Measurements from ENCODE around the gene NUDT13.

NUDT13 gene

DNA sequence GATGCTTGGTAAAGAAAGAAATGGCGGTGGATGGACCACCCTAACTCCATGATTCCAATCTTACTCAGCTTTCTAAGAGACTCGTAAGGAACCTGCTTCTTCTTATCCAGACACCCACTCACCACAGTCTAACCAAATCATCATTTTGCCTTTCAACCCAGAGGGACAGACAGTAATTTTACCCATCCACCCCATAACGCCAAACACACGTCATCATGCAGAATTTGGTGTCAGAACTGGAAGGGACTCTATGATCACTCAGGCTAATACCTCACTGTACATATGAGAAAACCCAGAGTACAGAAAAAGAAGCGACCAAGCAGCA, 57.2 kb downstream of the NUDT13 start:
- DNase-seq, result no peak

GRCh38 chr10:73167783-73168464, 57.7 kb downstream of the NUDT13 start, which contains the start of the genes ECD and FAM149B1:
Gene ECD (minus strand): TSS chr10:73168008. CDS start chr10:73163937, 4,071 bp downstream.
Gene FAM149B1 (plus strand): TSS chr10:73168119. CDS start chr10:73168340, 221 bp downstream.
- peak; percentile 96 for DNase-seq

DNA sequence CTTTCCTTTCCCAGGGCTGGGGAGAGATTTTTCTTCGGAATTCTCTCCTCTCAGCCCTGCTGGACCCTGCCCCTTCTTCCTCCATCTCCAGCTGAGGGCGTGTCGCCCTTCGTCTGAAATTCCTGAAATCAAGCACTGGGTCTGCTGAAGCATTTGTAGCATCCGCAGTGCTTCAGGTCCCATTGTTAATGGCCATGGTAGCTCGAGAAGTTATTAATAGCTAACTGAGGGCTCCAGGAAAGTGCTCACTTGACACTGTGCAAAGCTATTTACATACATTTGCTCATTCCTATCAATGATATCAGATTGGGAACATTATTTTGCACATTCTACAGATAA, 58.2 kb downstream of the NUDT13 start:
- DNase-seq, result no peak

DNA sequence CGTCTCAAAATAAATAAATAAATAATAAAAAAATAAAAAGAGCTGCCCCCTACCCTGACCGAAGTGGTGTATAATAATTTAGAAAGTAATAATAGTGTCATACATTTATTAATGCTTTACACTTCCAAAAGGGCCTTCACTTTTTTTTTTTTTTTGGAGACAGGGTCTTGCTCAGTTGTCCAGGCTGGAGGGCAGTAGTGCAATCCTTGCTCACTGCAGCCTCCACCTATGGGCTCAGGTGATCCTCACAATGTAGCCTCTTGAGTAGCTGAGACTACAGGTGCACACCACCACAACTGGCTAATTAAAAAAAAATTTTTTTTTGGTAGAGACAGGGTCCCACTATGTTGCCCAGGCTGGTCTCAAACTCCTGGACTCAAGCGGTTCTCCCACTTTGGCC, 59.1 kb downstream of the NUDT13 start:
- DNase-seq, result no peak

- no peak for DNase-seq
These were observed 62.6 kb downstream of the NUDT13 start for GRCh38 chr10:73172867-73173266.

- DNase-seq, result no peak
These were observed 64.1 kb downstream of the NUDT13 start for GRCh38 chr10:73174148-73174925.
